ENCODE results near the gene PTOV1. TPM values are rescaled to one million over a fixed set of nuclear protein-coding genes. Genes with fewer than 3 reads are reported as not detected.

The PTOV1 gene
- total and polyA plus RNA-seq, 2 of the 13 experiments (the other 11 are each of a cell fraction or from before 2014, with no cell fraction given): 63.5 to 68.5 TPM

DNA sequence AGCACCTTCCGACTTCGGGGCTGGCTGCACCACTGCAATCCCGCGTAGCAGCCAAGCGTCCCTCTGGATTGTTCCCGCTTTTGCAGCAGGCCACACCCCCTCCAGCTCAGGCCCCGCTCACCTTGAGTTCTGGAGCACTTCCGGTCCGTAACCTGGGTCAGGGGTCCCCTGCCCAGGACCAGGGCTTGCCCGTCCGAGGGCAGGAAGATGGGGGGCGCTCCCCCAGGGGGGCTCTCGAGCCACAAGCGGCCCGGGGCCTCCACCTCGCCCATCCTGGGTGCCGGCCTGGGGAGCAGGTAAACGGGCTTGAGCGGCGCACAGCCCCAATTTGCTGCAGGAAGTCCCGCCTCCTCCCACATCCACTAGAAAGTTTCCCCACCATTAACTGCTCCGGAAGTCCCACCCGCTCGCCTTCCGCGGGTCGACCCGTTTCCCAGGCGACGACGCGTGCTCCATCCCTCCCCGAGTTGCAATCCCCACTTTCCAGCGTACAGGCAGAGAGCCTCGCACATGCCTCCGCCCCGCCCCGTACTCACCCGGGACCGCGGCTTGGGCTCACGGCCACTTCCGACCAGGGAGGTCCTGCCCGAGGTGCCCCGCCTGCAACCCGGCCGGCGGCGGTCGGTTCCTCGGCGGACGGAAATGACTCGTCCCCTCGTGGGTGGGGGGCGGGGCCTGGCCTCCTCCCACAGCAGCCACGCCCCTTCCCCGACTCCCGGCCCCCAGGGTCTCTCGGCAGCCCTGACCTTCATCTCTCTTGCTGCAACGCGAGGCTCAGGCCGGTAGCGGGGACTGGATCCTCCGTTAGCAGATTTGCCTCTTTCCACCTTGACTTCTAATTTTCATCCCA lies 16.2 kb downstream of the PTOV1 start, which contains the start of gene PNKP (continued):
- TF ChIP-seq ASH2L (IDR thresholded peaks at IDR 0.05; ENCODE audit: insufficient read length, low read depth, low read length) (peak; percentile 93), ZNF512B (CRISPR knock-in tag; IDR thresholded peaks at IDR 0.05; ENCODE audit: borderline replicate concordance) (no peak), ZSCAN22 (CRISPR knock-in tag; IDR thresholded peaks at IDR 0.05) (no peak), PCBP2 (optimal IDR thresholded peaks at IDR 0.05; ENCODE audit: low read depth, low read length, poor library complexity, severe bottlenecking) (no peak), FOXK1 (CRISPR knock-in tag; IDR thresholded peaks at IDR 0.05; ENCODE audit: borderline replicate concordance, low read depth) (peak; percentile 67; the same call in 1 of the 2 replicates), CCAR2 (optimal IDR thresholded peaks at IDR 0.05; ENCODE audit: low read depth, low read length) (no peak), ZNF20 (CRISPR knock-in tag; IDR thresholded peaks at IDR 0.05) (no peak), NR3C1 (CRISPR knock-in tag; IDR thresholded peaks at IDR 0.05) (no peak), HDAC2 (CRISPR knock-in tag; IDR thresholded peaks at IDR 0.05) (peak; percentile 64), ZNF30 (CRISPR knock-in tag; IDR thresholded peaks at IDR 0.05) (no peak), SNAPC2 (CRISPR knock-in tag; IDR thresholded peaks at IDR 0.05) (no peak), CHD2 (IDR thresholded peaks at IDR 0.05; ENCODE audit: low read depth, low read length) (peak; percentile 47; the same call in 1 of the 2 replicates), JUN (CRISPR knock-in tag; IDR thresholded peaks at IDR 0.05) (no peak; the same call in 1 of the 2 replicates), ZNF775 (CRISPR knock-in tag; IDR thresholded peaks at IDR 0.05; ENCODE audit: borderline replicate concordance) (no peak), KMT2A (CRISPR knock-in tag; IDR thresholded peaks at IDR 0.05) (peak; percentile 58), ZBTB38 (CRISPR knock-in tag; IDR thresholded peaks at IDR 0.05) (no peak), UBTF (CRISPR knock-in tag; IDR thresholded peaks at IDR 0.05) (peak; percentile 86), KAT2B (IDR thresholded peaks at IDR 0.05; ENCODE audit: borderline replicate concordance, low read depth, low read length) (no peak), SIX4 (CRISPR knock-in tag; IDR thresholded peaks at IDR 0.05) (no peak), ZNF18 (CRISPR knock-in tag; IDR thresholded peaks at IDR 0.05; ENCODE audit: insufficient replicate concordance) (peak; percentile 43)
- TF ChIP-seq, protein P1, sequence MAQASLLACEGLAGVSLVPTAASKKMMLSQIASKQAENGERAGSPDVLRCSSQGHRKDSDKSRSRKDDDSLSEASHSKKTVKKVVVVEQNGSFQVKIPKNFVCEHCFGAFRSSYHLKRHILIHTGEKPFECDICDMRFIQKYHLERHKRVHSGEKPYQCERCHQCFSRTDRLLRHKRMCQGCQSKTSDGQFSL (CRISPR knock-in tag; IDR thresholded peaks at IDR 0.05): 0 out of 2 replicates have a peak, but pooled peaks have one; percentile 45

All from HepG2 (cell line).